Inflammatory macrophage (primary cell): ENCODE results near the gene KISS1R.

Experiments
- DNase-seq, 2 donors: peaks; one replicate each; pipeline ENCODE4 v3.0.0-alpha.2; 2020 to 2022

KISS1R gene

DNA sequence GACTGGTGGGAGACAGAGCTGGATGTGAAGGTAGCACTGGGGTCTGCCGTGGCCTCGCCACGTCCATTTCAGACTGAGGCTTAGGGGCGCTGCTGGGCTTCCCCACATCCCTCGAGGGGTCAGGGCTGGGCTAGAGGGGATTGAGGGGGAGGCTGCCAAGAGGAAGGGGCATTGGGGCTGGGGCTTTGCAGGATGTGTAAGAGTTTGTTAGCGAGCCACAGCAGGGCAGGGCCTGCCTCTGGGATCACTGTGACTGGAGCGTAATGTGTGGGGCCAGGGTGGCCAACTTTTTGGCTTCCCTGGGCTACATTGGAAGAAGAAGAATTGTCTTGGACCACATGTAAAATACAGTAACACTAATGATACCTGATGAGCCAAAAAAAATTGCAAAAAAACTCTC, 22.8 kb downstream of the KISS1R start:
- DNase-seq, result no peak

DNA sequence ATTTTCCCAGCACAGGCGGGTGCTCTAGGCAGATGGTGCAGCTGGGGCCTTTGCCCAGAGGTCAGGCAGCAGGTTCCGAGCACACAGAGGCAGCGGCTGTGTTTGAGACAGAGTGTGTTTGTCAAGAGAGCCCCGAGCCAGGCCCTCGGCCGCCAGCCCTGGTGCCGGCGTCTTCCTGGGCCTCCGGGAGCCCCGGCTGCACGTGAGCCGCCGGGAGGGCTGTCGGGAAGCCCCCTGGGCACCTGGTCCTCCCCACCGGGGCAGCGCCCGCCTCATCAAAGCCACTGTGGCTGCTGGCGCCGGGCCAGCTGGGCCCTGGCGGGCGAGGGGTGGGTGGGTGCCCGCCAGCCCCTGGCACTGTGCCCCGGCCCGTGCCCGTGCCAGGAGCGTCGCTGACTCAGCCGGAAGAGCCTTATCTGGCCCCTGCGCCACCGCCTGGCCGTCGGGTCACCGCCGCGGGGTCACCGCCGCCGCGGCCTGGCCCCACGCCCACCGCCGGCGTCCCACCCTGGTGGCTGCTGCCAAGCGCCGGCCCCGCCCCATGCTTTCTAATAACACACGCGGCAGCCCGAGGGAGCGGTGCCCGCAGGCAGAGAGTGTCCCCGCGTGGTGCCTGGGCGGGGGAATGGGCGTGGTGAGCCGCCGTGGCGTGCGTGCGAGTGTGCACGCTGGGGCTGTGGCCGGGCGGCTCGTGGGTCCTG, 23.6 kb downstream of the KISS1R start:
- DNase-seq, result peak; percentile 55 to 75

DNA sequence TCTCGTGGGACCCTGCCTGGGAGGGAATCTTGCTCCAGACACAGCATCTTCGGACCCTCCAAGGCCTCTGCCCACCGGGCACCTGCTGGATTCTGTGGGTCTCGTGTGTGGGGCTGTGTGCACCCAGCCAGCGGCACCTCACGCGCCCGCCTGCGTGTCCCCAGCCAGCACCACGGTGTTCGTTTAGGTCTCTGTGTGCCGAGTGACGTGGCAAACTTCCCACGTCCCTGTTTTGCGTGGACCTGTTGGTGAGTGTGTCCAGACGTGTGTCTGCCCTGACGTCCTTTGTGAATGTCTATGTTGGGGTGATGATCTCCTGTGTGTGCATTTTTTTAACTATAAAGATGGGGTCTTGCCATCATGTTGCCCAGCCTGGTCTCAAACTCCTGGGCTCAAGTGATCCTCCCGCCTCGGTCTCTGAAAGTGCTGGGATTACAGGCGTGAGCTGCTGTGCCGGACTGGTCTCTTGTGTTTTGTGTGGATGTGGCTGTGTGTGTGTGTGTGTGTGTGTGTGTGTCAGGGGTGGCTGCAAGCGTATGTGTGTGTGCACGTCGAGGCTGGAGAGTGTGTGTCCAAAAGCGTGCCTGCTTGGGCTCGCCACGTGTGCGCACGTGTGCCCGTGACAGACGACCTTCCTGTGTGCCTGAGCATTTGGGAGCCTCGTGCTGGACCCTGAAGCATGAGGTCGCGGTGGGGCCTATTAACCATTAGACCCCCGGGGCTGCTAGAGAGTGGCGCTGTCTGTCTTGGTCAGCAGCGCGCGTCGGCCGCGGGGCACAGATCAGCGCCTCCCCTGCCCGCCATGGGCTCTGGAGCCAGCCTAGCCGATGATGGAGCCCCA, 24.4 kb downstream of the KISS1R start:
- DNase-seq, result no peak

- no peak for DNase-seq
Observed at GRCh38 chr19:942133-942645, 25.1 kb downstream of the KISS1R start.

GRCh38 chr19:943551-944170, 26.5 kb downstream of the KISS1R start:
- DNase-seq, result no peak

DNA sequence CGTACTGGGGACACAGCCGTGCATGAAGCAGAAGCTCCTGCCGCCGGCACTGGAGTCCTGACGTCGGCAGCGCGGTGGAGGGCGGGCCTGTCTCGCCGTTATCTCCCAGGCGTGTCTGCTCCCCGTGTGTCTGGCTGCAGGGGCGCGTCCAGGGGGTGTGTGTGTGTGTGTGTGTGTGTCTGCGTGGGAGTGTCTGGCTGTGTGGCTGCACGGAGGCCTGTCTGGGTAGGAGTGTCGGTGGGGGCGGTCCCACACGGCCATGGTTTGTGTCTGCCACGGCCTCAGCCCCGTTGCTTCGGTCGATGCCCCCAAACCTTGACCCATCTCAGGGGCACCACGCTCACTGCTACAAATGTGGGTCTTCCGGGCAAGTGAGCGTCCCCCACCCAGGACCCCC, 27.0 kb downstream of the KISS1R start:
- no peak for DNase-seq

- no peak for DNase-seq
Observed at GRCh38 chr19:944663-945241, 27.6 kb downstream of the KISS1R start.

DNA sequence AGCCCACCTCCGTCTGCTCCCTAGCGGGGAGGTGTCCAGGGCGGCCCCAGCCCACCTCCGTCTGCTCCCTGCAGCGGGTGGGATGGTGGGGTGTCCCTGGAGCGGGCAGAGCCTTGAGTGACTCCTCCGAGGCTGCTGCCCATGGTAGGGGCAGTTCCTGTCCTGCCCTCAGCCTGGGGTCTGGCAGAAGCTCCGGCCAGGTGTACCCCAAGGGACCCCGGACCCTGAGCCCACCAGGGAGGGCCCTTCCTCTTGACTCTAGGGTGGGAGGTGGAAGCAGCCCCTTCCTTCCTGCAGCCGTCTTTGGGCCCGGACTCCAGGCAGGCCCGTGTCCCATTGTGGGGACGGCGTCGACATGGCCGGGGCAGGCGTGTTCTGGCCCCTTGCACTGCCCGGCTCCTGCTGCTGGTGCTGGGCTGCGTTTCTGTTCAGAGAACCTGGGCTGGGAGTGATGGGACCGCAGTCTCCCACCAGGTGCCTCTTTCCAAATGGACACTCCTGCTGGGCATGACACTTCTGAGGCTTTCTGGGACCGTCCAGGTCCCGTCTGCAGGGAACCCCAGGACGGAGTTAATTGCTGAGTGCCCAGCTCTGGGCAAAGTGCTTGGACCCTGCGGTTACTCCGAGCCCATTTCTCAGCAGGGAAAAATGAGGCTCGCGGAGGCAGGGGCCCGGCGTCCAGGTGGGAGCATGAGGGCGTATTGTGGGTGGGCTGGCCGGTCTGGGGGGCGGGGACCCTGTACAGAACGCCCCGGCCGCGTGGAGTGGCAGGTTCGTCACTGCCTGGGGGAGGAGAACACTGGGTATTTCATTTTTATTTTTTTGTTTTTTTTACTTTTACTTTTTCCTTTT, 28.5 kb downstream of the KISS1R start:
- no peak for DNase-seq

GRCh38 chr19:947090-947706, 30.1 kb downstream of the KISS1R start:
- DNase-seq, result no peak

DNA sequence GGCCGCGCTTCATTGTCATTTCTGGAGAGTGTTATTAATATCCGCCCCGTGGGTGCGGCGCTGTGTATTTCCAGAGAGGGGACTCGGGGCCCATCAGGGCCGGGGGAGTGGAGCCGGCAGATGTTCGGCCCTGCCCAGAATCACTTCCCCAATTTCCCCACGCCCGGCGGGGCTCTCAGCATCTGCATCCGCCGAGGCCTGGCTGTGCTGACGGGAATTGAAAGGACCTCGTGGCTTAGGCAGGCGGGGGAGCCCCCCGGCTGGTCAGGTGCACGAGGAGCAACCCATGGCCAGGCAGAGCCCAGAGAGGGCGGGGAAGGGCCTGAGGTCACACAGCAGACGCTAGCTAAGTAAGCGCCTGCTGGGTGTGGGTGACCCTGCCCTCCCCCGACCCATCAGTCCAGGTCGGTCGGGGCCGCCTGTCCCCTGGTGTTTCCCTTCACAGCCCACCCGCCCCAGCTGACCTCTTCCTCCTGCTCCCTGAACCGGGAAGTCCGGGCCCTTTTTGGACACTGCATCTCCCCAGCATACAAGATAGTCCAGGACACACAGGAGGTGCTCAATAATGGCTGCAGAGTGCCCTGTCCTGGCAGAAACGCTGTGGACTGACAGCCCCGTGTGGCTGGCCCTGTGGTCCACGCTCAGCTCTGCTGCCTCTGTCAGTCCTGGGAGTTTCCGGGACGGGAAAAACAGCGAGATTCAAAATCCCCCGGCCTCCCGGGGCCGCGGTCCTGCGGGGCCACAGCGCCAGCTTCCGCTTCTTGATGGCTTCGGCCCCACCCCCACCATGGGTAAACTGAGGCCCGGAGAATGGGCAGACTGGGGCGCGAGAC, 30.8 kb downstream of the KISS1R start:
- DNase-seq, result peak; percentile 96 to 99

DNA sequence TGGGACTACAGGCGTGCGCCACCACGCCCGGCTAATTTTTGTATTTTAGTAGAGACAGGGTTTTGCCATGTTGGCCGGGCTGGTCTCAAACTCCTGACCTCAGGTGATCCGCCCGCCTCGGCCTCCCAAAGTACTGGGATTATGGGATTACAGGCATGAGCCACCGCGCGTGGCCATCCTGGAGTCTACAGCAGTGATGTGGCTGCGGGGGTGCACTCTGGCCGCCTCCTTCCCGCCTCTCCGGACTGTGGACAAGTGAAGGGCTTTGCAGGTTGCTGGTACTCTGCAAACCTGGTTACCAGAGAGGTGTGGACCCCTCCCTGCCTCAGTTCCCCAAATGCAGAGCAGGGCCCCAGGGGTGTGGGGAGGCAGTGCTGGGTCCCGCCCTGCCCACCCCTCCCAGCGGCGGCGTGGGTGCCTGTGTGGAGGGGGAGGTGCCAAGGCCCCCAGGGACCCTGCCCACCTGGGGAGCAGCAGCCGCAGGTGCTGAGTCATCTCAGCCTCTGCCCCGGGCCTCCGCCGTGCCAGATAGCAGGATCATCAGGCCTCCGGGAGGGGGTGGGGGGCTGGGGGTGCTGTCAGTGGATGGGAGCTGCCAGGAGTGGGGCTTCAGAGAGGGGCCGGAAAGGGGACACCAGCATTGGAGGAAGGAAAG, 31.8 kb downstream of the KISS1R start:
- DNase-seq, result no peak

- DNase-seq, result no peak
Observed at GRCh38 chr19:950352-951066, 33.4 kb downstream of the KISS1R start.

GRCh38 chr19:952049-952679, 35.0 kb downstream of the KISS1R start:
- DNase-seq, result no peak

- DNase-seq, result no peak
Observed at GRCh38 chr19:952680-953444, 35.7 kb downstream of the KISS1R start.

DNA sequence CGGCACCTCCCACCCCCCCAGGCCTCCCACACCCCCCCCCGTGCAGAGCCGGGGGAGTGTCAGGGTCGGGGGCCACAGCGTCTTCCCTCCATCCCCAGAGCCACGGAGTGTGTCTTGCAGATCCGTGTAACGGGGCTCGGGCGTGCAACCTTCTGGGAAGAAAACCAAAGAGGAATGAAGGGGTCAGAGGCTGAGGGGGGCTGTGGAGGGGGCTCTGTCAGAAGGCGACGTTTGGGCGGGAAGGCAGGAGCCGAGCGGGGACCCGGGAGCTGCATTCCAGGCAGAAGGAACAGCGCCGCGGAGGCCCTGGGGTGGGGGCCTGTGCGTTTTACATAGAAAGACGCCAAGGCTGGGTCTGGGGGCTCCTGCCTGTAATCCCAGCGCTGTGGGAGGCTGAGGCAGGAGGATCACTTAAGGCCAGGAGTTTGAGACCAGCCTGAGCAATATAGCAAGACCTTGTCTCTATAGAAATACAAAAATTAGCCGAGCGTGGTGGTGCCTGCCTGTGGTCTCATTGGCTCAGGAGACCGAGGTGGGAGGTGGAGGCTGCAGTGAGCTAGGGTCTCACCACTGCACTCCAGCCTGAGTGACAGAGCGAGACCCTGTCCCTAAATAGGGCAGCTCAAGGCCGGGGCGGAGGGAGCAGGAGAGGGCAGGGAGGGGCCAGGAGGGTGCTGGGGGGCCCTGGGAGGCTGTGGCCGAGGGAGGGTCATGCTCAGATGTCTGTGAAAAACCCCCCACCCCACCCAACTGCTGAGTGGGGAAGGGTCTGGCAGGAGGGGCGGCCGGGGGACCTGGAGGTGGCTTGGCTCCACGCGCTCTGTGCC, 36.5 kb downstream of the KISS1R start:
- DNase-seq, result no peak

- DNase-seq, result no peak
Observed at GRCh38 chr19:954272-954671, 37.1 kb downstream of the KISS1R start.
